Tibial nerve (tissue), 3 donors: ENCODE results near the gene PLA2G6.

ENCODE experiments used
- POLR2A ChIP-seq, 2 donors: fragments of 450-650 bp; IDR thresholded peaks; one replicate each; pipeline ENCODE4 v1.6.1; 2017; ENCODE audit warnings: antibody characterized with exemption in 2 of 2, mild to moderate bottlenecking in 2 of 2, moderate library complexity in 2 of 2
- TF ChIP-seq, protein P1 (sequence below), 5 experiments: fragments of 200-600 bp in 3 of 5; fragments of 450-650 bp in 2 of 5; sonication (generic) in 3 of 5; IDR thresholded peaks; one replicate each; pipeline ENCODE4 v1.5.1; 2016 to 2019; ENCODE audit warnings: antibody characterized with exemption in 5 of 5, mild to moderate bottlenecking in 3 of 5, moderate library complexity in 2 of 5

GRCh38 chr22:38110863-38111852, 70.5 kb downstream of the PLA2G6 start:
- TF ChIP-seq, protein P1, sequence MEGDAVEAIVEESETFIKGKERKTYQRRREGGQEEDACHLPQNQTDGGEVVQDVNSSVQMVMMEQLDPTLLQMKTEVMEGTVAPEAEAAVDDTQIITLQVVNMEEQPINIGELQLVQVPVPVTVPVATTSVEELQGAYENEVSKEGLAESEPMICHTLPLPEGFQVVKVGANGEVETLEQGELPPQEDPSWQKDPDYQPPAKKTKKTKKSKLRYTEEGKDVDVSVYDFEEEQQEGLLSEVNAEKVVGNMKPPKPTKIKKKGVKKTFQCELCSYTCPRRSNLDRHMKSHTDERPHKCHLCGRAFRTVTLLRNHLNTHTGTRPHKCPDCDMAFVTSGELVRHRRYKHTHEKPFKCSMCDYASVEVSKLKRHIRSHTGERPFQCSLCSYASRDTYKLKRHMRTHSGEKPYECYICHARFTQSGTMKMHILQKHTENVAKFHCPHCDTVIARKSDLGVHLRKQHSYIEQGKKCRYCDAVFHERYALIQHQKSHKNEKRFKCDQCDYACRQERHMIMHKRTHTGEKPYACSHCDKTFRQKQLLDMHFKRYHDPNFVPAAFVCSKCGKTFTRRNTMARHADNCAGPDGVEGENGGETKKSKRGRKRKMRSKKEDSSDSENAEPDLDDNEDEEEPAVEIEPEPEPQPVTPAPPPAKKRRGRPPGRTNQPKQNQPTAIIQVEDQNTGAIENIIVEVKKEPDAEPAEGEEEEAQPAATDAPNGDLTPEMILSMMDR (IDR thresholded peaks at IDR 0.05), result no peak
- no peak for TF ChIP-seq POLR2A (IDR thresholded peaks at IDR 0.05)
